ENCODE data around the gene KLF9.

GRCh38 chr9:70367305-70367930 is 47.0 kb downstream of the KLF9 start:
- TF ChIP-seq EZH2phosphoT487 (IDR thresholded peaks at IDR 0.05; ENCODE audit: insufficient read depth, low read depth) (no peak), EZH2 (IDR thresholded peaks at IDR 0.05; ENCODE audit: insufficient read depth, poor library complexity, severe bottlenecking) (no peak)

Data from GM23248 (cell line).